Psoas muscle (tissue), 8 donors: ENCODE results near the gene HOXA9. TPM values are rescaled to one million over a fixed set of nuclear protein-coding genes. Genes with fewer than 3 reads are reported as not detected.

Experiments used
- ATAC-seq, 4 donors: fragments of 200-7000 bp; cut with Tn5 transposase; one replicate each; pipeline ENCODE4 v1.9.1; 2020; ENCODE audit warnings: moderate library complexity in 3 of 4, mild to moderate bottlenecking in 2 of 4
- DNase-seq, 2 donors: peaks; one replicate each; pipeline ENCODE4 v3.0.0-alpha.2; 2020
- H3K27ac ChIP-seq: fragments of 200-600 bp; one replicate; pipeline ENCODE4 v1.8.0; 2022
- H3K27me3 ChIP-seq, 3 donors: fragments of 200-600 bp in 1 of 3; one replicate each; pipeline versions ENCODE4 v1.6.1 to v1.8.0; 2013 to 2022; ENCODE audit warnings: low read length in 2 of 3, mild to moderate bottlenecking in 2 of 3, moderate library complexity in 1 of 3; ENCODE audit not compliant: insufficient read depth in 3 of 3
- H3K36me3 ChIP-seq, 2 donors: fragments of 200-600 bp in 1 of 2; one replicate each; pipeline versions ENCODE4 v1.6.1 to v1.8.0; 2013 to 2022; ENCODE audit warnings: low read depth in 1 of 2, mild to moderate bottlenecking in 1 of 2, moderate library complexity in 1 of 2; ENCODE audit not compliant: insufficient read depth in 1 of 2
- H3K4me1 ChIP-seq: fragments of 200-600 bp; one replicate; pipeline ENCODE4 v1.8.0; 2022
- H3K4me3 ChIP-seq: fragments of 200-600 bp; one replicate; pipeline ENCODE4 v1.8.0; 2022; ENCODE audit warnings: mild to moderate bottlenecking
- H3K9me3 ChIP-seq: fragments of 200-600 bp; one replicate; pipeline ENCODE4 v1.8.0; 2022
- CTCF ChIP-seq: fragments of 200-600 bp; IDR thresholded peaks from one replicate; pipeline ENCODE4 v1.8.0; 2022; ENCODE audit warnings: antibody characterized with exemption
- WGBS, 3 donors: extraction: QIAGEN DNeasy Blood & Tissue Kit; methylation state at CpG; one replicate each; pipeline versions ENCODE4 v1.1.6 to v1.1.7; 2013; 5-methylcytosine and 5-hydroxymethylcytosine counted together
- intact Hi-C, 2 donors: fragments of 100-400 bp; cut with DNase I; formaldehyde crosslinking; loops; one replicate each; pipeline versions ENCODE4 v1.11.0 to v1.14.2; 2022
- polyA plus RNA-seq, 3 donors: library from polyadenylated mRNA; stranded (reverse); fragments of 200-250 nt; gene quantifications; one replicate each; pipeline ENCODE4 v1.2.3, GENCODE V29; 2013
- total RNA-seq, 4 donors: library from RNA; stranded (reverse); fragmentation: NEBNext Ultra II Directional in 2 of 4; extraction: Animal tissue kit (Norgen Biotek cat#: 25700) in 2 of 4; gene quantifications; one replicate each; pipeline versions ENCODE4 v1.2.1 to v1.2.4, GENCODE V29; 2021 to 2023
- donor health status: healthy with polysubstance abuse.
- donor health status: DM: no; HTN: no; CAD: no; lungs with moderate emphysema.
- donor health status: Bipolar disorder and iron deficiency.
- donor health status: healthy.
- donor health status: DM: yes; HTN: yes; CAD: no.
- donor health status: DM: no; HTN: no; CAD: no.
- donor health status: DM: no; HTN: no; CAD: no.
- donor health status: DM: yes; HTN: yes; CAD: no.

The HOXA9 gene
- total and polyA plus RNA-seq, 7 donors = 0.81 to 55.9 (median 16.0) TPM; not detected in 1

GRCh38 chr7:27117887-27118491, 47.3 kb downstream of the HOXA9 start:
- ATAC-seq = no peak

GRCh38 chr7:27116962-27117886, 48.1 kb downstream of the HOXA9 start:
- intact Hi-C loops = no loop called here
- Histone ChIP-seq H3K27me3 (no peaks in the 10 kb centered on the region), H3K4me1 (peaks cover 30% of the 10 kb centered on the region), H3K36me3 (peaks cover 0 to 8% of the 10 kb centered on the region in 2 donors), H3K9me3 (no peaks in the 10 kb centered on the region), H3K4me3 (peak overlapping the region; percentile 46), H3K27ac (peak overlapping the region; percentile 64)
- ATAC-seq (no peak), DNase-seq (no peak)
- 62 to 71% (median 70%) methylated on average over 12 of the region's 12 CpGs for WGBS, 3 donors
- no peak for TF ChIP-seq CTCF

More at GRCh38 chr7:27117887-27118491, 47.3 kb downstream of the HOXA9 start:
- Histone ChIP-seq H3K27me3 (no peaks in the 10 kb centered on the region), H3K9me3 (no peaks in the 10 kb centered on the region), H3K4me1 (peaks cover 22% of the 10 kb centered on the region), H3K4me3 (peak overlapping the region; percentile 46), H3K27ac (peak overlapping the region; percentile 64), H3K36me3 (peaks cover 0 to 11% of the 10 kb centered on the region in 2 donors)
- intact Hi-C loops = no loop called here
- 60 to 76% (median 75%) methylated on average over 19 of the region's 19 CpGs for WGBS, 3 donors
- no peak for TF ChIP-seq CTCF
- DNase-seq = no peak

- DNase-seq (no peak), ATAC-seq (no peak)
- Histone ChIP-seq H3K36me3 (peaks cover 0 to 2% of the 10 kb centered on the region in 2 donors), H3K4me3 (peak overlapping the region; percentile 46), H3K27me3 (no peaks in the 10 kb centered on the region), H3K27ac (peak overlapping the region; percentile 64), H3K9me3 (no peaks in the 10 kb centered on the region), H3K4me1 (peaks cover 34% of the 10 kb centered on the region)
- intact Hi-C loops = no loop called here
- 71 to 78% (median 74%) methylated on average over 20 of the region's 20 CpGs for WGBS, 3 donors
- no peak for TF ChIP-seq CTCF
These were observed 49.0 kb downstream of the HOXA9 start for GRCh38 chr7:27116031-27116961.

- Histone ChIP-seq H3K4me1 (peaks cover 34% of the 10 kb centered on the region), H3K27me3 (no peaks in the 10 kb centered on the region), H3K9me3 (no peaks in the 10 kb centered on the region), H3K4me3 (peak overlapping the region; percentile 46), H3K27ac (peak overlapping the region; percentile 64), H3K36me3 (peaks cover 0 to 2% of the 10 kb centered on the region in 2 donors)
- DNase-seq (peak in 1 of 2 donors; percentile 49), ATAC-seq (no peak)
- 66 to 72% (median 71%) methylated on average over 45 of the region's 45 CpGs for WGBS, 3 donors
- TF ChIP-seq CTCF = no peak
- intact Hi-C loops = no loop called here
These were observed 49.9 kb downstream of the HOXA9 start for GRCh38 chr7:27115221-27116026.
